Right lobe of liver (tissue), 6 donors: ENCODE results near the gene NUMA1. TPM values are rescaled to one million over a fixed set of nuclear protein-coding genes. Genes with fewer than 3 reads are reported as not detected.

Source experiments
- ATAC-seq, 4 donors: fragments of 200-7000 bp; cut with Tn5 transposase; one replicate each; pipeline ENCODE4 v1.9.1; 2020; ENCODE audit warnings: mild to moderate bottlenecking in 4 of 4, moderate library complexity in 4 of 4
- DNase-seq, 3 donors: peaks; one replicate each; pipeline ENCODE4 v3.0.0-alpha.2; 2020
- H3K27ac ChIP-seq, 3 donors: fragments of 200-600 bp; one replicate each; pipeline ENCODE4 v1.8.0; 2022
- H3K27me3 ChIP-seq, 2 donors: fragments of 200-600 bp; one replicate each; pipeline ENCODE4 v1.8.0; 2022
- H3K36me3 ChIP-seq, 4 donors: fragments of 200-600 bp; sonication (generic) in 1 of 4; one replicate each; pipeline versions ENCODE4 v1.5.1 to v1.8.0; 2017 to 2022; ENCODE audit warnings: control low read depth in 1 of 4
- H3K4me1 ChIP-seq, 4 donors: fragments of 200-600 bp; sonication (generic) in 1 of 4; one replicate each; pipeline versions ENCODE4 v1.5.1 to v1.8.0; 2017 to 2022; ENCODE audit warnings: control low read depth in 1 of 4
- H3K4me3 ChIP-seq, 3 donors: fragments of 200-600 bp; one replicate each; pipeline ENCODE4 v1.8.0; 2022
- H3K9me3 ChIP-seq, 4 donors: fragments of 200-600 bp; sonication (generic) in 1 of 4; one replicate each; pipeline versions ENCODE4 v1.5.1 to v1.8.0; 2017 to 2022; ENCODE audit warnings: control low read depth in 1 of 4
- POLR2A ChIP-seq: fragments of 450-650 bp; IDR thresholded peaks from one replicate; pipeline ENCODE4 v1.6.1; 2017; ENCODE audit warnings: antibody characterized with exemption, mild to moderate bottlenecking
- WGBS: methylation state at CpG from one replicate; pipeline ENCODE4 v1.1.6; 2018; ENCODE audit warnings: low coverage, low lambda C conversion rate; ENCODE audit not compliant: insufficient coverage; ENCODE audit errors: missing lambda C conversion rate; 5-methylcytosine and 5-hydroxymethylcytosine counted together
- intact Hi-C, 2 donors: fragments of 100-400 bp; cut with DNase I; formaldehyde crosslinking; loops; one replicate each; pipeline versions ENCODE4 v1.11.2 to v1.14.1; 2022
- total RNA-seq, 6 experiments: library from RNA; depleted of rRNA in 2 of 6; stranded (reverse); fragments of >200 nt in 2 of 6; fragmentation: NEBNext Ultra II Directional in 3 of 6; extraction: Animal tissue kit (Norgen Biotek cat#: 25700) in 3 of 6; gene quantifications; one replicate each; pipeline versions ENCODE4 v1.1.0 to v1.2.4, GENCODE V29; 2016 to 2023
- TF ChIP-seq, protein P1 (sequence below), 4 donors: fragments of 200-600 bp in 3 of 4; fragments of 450-650 bp in 1 of 4; IDR thresholded peaks; one replicate each; pipeline versions ENCODE4 v1.5.1 to v1.8.0; 2016 to 2022; ENCODE audit warnings: antibody characterized with exemption in 4 of 4, mild to moderate bottlenecking in 2 of 4
- donor health status: DM: no; HTN: yes; CAD: no.
- donor health status: DM: no; HTN: no; CAD: no.
- donor health status: DM: no; HTN: no; CAD: no.
- donor health status: DM: no; HTN: yes; CAD: no.
- donor health status: DM: no; HTN: yes; CAD: no.

Gene NUMA1
- total RNA-seq, 6 experiments from 2014 or later = 47.3 to 62.5 (median 54.5) TPM

DNA sequence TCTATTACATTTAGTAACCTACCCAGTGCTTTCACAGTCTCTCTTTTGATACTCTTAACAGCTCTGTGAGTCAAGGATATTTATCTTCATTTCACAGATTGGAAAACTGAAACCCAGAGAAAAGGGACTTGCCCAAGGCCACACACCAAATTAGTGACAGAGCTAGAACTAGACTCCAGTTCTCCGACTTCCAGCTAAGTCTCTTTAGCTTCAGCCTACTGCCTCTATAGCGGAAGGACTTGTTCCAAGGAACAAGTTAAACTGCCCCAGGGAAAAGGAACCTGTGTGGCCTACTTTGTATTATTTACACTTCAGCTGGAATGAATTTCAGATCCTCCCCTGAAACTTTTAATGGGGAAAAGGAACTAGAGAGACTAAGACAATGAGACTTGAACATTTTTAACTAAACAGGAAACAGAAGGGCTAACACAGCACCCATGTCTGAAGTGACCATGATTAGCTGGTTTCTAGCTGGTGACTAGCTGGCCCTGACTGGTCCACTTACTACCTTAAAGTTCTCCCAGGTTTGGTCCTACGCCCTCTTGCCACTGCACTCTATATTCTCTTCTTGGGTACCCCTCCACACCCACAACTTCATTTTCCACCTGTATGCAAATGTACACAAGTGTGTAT, 1.6 kb upstream of the NUMA1 start:
- intact Hi-C loops = no loop called here

DNA sequence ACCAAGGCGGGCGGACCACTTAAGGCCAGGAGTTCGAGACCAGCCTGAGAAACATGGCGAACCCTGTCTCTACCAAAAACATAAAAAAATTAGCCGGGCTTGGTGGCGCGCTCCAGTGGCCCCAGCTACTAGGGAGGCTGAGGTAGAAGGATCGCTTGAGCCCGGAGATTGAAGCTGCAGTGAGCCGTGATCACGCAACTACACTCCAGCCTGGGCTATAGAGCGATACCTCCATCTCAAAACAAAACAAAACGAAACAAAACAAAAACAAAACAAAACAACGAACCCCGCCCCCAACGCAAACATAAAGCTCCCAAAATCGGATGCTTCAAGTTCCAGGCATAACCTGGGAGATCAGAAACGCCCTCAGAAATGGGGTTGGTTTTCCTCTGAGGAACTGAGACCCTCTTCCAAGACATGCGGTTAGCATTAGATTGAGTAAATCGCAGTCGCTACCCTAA, 872 bp upstream of the NUMA1 start:
- ATAC-seq = no peak
- intact Hi-C loops = no loop called here

More for the DNA sequence above, 1.6 kb upstream of the NUMA1 start:
- Histone ChIP-seq H3K9me3 (no peaks in the 10 kb centered on the region), H3K36me3 (no peaks in the 10 kb centered on the region), H3K4me3 (no peak overlapping the region), H3K4me1 (peaks cover 0 to 10% (median 0%) of the 10 kb centered on the region in 4 donors), H3K27ac (peak overlapping the region in 1 of 3 donors; percentile 86), H3K27me3 (no peaks in the 10 kb centered on the region)
- WGBS = 85% methylated on average over 3 of the region's 3 CpGs
- TF ChIP-seq, protein P1, sequence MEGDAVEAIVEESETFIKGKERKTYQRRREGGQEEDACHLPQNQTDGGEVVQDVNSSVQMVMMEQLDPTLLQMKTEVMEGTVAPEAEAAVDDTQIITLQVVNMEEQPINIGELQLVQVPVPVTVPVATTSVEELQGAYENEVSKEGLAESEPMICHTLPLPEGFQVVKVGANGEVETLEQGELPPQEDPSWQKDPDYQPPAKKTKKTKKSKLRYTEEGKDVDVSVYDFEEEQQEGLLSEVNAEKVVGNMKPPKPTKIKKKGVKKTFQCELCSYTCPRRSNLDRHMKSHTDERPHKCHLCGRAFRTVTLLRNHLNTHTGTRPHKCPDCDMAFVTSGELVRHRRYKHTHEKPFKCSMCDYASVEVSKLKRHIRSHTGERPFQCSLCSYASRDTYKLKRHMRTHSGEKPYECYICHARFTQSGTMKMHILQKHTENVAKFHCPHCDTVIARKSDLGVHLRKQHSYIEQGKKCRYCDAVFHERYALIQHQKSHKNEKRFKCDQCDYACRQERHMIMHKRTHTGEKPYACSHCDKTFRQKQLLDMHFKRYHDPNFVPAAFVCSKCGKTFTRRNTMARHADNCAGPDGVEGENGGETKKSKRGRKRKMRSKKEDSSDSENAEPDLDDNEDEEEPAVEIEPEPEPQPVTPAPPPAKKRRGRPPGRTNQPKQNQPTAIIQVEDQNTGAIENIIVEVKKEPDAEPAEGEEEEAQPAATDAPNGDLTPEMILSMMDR (IDR thresholded peaks at IDR 0.05) = no peak
- no peak for TF ChIP-seq POLR2A
- ATAC-seq = no peak
- DNase-seq = peak in 1 of 3 donors; percentile 33

GRCh38 chr11:72079819-72080325, 470 bp downstream of the NUMA1 start:
- H3K9me3 ChIP-seq = no peaks in the 10 kb centered on the region
- H3K27ac ChIP-seq = peak overlapping the region; percentile 81 to 86 (median 82)
- DNase-seq (no peak), ATAC-seq (peak; percentile 30 to 62 (median 56))
- intact Hi-C loops = no loop called here
- WGBS = 0% methylated on average over 13 of the region's 16 CpGs
- TF ChIP-seq POLR2A = no peak
- TF ChIP-seq, protein P1 (IDR thresholded peaks at IDR 0.05) = no peak
- peaks cover 0 to 10% (median 0%) of the 10 kb centered on the region in 4 donors for H3K4me1 ChIP-seq
- peak overlapping the region; percentile 72 to 74 (median 72) for H3K4me3 ChIP-seq
- no peaks in the 10 kb centered on the region for H3K27me3 ChIP-seq
- H3K36me3 ChIP-seq = no peaks in the 10 kb centered on the region

More for the DNA sequence above, 872 bp upstream of the NUMA1 start:
- H3K4me3 ChIP-seq = peak overlapping the region; percentile 72 to 74 (median 72)
- no peaks in the 10 kb centered on the region for H3K36me3 ChIP-seq
- H3K9me3 ChIP-seq = no peaks in the 10 kb centered on the region
- H3K4me1 ChIP-seq = peaks cover 0 to 10% (median 0%) of the 10 kb centered on the region in 4 donors
- 70% methylated on average over 16 of the region's 21 CpGs for WGBS
- TF ChIP-seq, protein P1 (IDR thresholded peaks at IDR 0.05) = no peak
- no peak for TF ChIP-seq POLR2A
- peak overlapping the region; percentile 48 to 86 (median 81) for H3K27ac ChIP-seq
- DNase-seq = peak in 1 of 3 donors; percentile 33
- no peaks in the 10 kb centered on the region for H3K27me3 ChIP-seq

GRCh38 chr11:72078477-72078876, 1.9 kb downstream of the NUMA1 start:
- ATAC-seq = no peak
- Histone ChIP-seq H3K4me1 (peaks cover 0 to 10% (median 0%) of the 10 kb centered on the region in 4 donors), H3K27me3 (no peaks in the 10 kb centered on the region), H3K4me3 (no peak overlapping the region), H3K36me3 (no peaks in the 10 kb centered on the region), H3K27ac (no peak overlapping the region), H3K9me3 (no peaks in the 10 kb centered on the region)
- intact Hi-C loops = no loop called here
- 85% methylated on average over 6 of the region's 6 CpGs for WGBS
- no peak for DNase-seq
- TF ChIP-seq, protein P1 (IDR thresholded peaks at IDR 0.05) = no peak
- no peak for TF ChIP-seq POLR2A
